GM19025 (cell line): ENCODE results near the gene AP3D1.
"Not testable (repeated sequence)": the region's sequence is repeated elsewhere in the genome, so short reads cannot be mapped to it uniquely, and the experiment has no call there.

Source experiments
- ATAC-seq: cut with Tn5 transposase; IDR thresholded peaks from one replicate; pipeline ENCODE4 v1.9.1; 2021; ENCODE audit warnings: mild to moderate bottlenecking, low read depth, moderate library complexity; ENCODE audit not compliant: unreplicated experiment

Gene AP3D1

DNA sequence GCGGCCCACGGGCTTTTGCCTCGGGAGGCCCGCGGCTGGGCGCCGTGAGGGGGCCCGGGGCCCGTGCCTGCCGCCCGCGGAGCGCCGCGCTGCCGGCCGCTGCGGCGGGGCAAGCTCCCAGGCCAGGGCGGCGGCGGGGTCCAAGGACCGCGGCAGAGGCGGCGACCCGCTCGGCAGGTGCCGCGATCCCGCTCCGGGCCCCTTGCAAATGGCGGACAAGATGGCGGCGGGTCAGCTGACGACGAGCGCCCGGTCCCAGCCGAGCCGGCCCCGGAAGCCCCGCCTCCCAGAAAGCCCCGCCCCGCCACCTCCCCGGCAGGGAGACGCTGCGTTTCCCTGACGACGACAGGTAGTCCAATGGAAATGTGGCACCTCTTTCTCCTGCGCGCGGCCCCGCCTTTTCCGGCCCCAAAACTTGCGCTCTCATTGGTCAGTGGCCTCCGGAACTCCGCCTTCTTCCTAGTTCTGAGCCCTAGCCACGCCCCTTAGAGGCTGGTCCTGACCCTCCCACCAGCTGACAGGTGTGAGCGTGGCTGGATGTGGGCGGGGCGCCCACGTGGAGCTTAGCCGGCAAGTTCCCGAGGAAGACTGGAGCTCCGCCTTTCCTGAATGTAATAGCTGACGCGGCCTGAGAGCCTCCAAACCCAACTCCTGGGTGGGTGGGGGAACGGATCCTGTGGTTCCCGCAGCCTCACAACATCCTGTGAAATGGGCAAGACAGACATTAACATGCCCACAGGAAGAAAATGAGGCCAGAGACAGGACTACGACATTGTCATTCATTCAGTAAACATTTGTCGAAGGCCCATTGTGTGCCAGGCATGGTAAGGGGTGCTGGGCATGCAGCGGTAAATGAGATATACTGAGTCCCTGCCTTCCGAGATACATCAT, at the start of gene AP3D1:
TSS of gene AP3D1 (minus strand) at position 228 of the 891 bp plus-strand sequence. CDS start 232 bp downstream, outside the sequence.
- ATAC-seq: peak; percentile 84

- not testable (repeated sequence) for ATAC-seq
These were observed 49.4 kb upstream of the AP3D1 start for GRCh38 chr19:2200624-2201294.

- ATAC-seq: no peak
These were observed 48.7 kb upstream of the AP3D1 start for GRCh38 chr19:2199861-2200623.

GRCh38 chr19:2199215-2199614, 47.8 kb upstream of the AP3D1 start:
- no peak for ATAC-seq

GRCh38 chr19:2198317-2198716, 47.0 kb upstream of the AP3D1 start:
- ATAC-seq: no peak

GRCh38 chr19:2197270-2197669, 45.9 kb upstream of the AP3D1 start:
- ATAC-seq: no peak

DNA sequence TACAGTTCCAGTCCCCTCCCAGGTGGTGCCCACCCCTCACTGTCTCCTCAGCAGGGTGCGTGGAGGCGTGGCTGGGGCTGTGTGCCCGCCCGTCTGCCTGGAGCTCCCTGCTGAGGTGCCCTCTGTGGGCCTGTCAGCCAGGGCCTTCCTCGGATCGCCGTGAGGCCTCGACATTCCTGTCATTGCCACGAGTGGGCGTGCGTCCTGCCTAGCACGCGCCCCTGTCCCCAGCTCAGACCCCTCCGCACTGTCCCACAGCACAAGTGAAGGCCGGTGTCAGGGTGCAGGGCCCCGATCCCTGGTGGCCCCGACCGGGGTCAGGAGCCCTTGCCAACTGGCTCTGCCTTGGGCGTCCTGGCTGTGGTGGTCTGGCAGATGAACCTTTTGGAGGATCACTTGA, 44.5 kb upstream of the AP3D1 start:
- ATAC-seq: no peak

DNA sequence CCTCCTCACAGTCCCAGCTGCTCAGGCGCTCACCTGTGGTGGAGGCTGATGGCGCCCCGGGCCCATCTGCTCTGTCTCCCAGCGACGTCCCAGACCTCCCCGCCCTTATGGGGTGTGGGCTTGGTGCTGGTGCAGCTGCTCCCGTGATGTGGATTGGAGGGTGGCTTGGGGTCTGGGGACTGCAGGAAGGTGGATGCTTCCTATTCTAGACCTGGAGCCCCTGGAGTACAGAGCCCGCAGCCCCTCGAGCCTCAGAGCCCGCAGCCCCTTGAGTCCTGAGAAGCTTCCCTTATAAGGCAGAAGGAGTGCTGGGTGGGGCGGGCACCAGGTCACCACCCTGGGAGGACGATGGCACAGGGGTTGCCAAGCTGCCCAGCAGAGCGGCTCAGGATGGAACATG, 44.0 kb upstream of the AP3D1 start:
- no peak for ATAC-seq

- no peak for ATAC-seq
These were observed 43.2 kb upstream of the AP3D1 start for GRCh38 chr19:2194513-2195078.

GRCh38 chr19:2193807-2194206, 42.4 kb upstream of the AP3D1 start:
- ATAC-seq: no peak

DNA sequence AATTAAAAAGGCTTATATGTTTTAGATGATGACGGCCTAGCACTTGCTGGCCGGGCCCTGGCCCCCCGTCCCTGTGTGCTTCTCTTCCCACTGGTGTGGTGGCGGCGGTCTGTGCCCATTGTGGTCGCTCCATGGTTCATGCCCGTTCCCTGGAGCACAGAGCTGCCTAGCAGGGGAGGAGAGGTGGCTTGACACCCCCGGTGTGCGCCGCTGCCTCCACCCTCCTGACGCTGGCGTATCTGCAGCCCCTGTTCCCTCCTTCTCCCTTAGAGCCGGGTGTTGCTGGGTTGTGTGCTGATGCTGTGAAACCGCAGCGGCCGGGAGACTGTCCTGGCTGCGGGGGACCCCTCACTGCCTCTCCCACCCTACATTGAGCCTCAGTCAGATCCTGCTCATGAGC, 41.5 kb upstream of the AP3D1 start:
- no peak for ATAC-seq

GRCh38 chr19:2191456-2192310, 40.3 kb upstream of the AP3D1 start:
- ATAC-seq: no peak

GRCh38 chr19:2190848-2191455, 39.6 kb upstream of the AP3D1 start:
- no peak for ATAC-seq

- no peak for ATAC-seq
These were observed 38.5 kb upstream of the AP3D1 start for GRCh38 chr19:2189880-2190279.

DNA sequence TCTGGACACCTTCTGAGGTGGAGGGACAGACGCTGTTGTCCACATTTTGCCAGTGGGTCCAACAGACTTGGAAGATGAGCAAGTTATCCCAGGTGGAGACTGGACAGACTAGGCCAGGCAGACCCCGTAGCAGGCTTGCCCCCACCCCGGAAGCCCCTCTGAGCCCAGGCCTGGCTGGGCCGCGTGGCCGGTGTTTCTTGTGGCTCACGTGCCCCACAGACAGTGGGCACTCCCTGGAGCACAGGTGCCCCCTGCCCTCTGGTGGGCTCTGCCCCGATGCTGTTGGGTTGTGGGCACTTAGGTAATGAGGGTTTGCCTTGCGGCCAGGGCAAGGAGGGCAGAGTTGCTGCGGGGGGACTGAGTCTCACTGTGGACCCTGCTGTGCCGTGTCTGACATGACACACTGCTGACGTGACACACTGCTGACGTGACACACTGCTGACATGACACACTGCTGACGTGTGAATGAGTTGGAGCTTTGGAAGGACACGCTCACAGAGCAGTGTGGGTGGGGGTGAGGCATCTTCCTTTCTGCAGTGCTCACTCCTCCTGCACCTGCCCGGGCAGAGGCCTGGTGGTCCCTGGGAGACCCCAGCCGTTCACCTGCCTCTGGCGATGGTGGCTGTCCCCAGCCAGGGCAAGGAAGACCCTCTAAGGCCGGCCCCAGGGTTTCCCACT, 37.5 kb upstream of the AP3D1 start:
- ATAC-seq: no peak

GRCh38 chr19:2187159-2187558, 35.8 kb upstream of the AP3D1 start:
- ATAC-seq: no peak

DNA sequence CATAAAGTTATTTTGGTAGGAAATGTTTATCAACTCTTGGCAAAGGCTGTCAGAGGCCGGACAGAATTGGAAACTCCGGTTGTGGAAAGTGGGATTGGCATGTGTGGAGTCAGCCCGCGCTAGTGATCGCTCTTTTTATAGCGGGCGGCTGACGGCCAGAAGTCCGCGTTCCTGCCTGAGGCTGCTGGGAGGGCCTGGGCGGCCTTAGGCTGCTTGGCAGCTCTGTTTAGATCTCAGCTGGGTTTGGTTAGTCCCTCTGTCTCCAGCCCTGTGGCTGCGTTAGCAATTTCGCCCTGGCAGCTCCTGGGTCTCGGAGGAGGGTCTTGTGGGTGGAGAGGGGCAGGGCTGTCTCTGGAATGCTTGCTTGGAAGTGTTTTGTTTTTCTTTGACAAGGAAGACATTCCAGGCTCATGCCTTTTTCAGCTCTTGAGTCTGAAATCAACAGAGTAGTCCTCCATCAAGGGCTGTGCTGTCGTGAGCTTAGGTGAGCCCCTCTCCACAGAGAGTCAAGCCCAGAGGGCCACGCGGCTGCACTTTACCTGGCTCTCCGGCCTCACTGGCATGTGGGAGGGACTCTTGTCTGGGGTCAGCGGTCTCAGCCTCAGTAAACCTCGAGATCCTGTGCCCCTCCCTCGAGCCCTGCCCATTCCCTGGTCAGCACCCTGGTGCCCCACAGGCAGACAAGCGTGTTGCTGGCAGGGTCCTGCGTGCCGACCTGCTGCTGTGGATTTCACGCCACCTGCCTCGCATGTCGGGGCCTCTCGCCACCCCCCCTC, 34.9 kb upstream of the AP3D1 start:
- no peak for ATAC-seq

GRCh38 chr19:2185734-2186070, 34.3 kb upstream of the AP3D1 start:
- no peak for ATAC-seq
